Activated CD8-positive, alpha-beta memory T cell treated with anti-CD3 and anti-CD28 coated beads for 1 hour (primary cell): ENCODE measurements around the gene CLDN10.

Source experiments
- DNase-seq, 2 donors: peaks; one replicate each; pipeline ENCODE4 v3.0.0-alpha.2; 2020; ENCODE audit warnings: low read depth in 1 of 2; ENCODE audit errors: extremely low read depth in 1 of 2

Gene CLDN10

GRCh38 chr13:95593462-95593861, 40.9 kb downstream of the CLDN10 start:
- no peak for DNase-seq

DNA sequence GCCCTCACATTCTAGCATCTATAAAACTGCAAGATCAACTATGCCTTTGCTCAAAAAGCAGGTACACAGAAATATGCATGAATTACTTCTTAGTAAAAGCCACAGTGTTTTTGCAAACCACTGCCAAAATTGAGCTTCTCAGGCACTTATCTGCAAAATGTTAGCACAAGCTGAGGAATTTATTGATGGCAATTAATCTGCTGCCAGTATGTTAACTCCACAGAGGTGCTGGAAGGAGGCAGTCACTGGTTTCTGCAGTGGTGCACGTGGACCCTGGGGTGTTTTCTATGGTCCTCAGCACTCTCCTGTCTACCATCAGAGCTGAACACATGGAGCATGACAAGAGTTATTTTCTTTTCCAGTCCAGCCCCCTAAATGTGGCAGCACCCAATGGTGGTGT, 44.2 kb downstream of the CLDN10 start:
- no peak for DNase-seq

- DNase-seq, result no peak
These were observed 48.7 kb downstream of the CLDN10 start for GRCh38 chr13:95601216-95601615.

GRCh38 chr13:95601906-95602305, 49.4 kb downstream of the CLDN10 start:
- DNase-seq, result no peak

DNA sequence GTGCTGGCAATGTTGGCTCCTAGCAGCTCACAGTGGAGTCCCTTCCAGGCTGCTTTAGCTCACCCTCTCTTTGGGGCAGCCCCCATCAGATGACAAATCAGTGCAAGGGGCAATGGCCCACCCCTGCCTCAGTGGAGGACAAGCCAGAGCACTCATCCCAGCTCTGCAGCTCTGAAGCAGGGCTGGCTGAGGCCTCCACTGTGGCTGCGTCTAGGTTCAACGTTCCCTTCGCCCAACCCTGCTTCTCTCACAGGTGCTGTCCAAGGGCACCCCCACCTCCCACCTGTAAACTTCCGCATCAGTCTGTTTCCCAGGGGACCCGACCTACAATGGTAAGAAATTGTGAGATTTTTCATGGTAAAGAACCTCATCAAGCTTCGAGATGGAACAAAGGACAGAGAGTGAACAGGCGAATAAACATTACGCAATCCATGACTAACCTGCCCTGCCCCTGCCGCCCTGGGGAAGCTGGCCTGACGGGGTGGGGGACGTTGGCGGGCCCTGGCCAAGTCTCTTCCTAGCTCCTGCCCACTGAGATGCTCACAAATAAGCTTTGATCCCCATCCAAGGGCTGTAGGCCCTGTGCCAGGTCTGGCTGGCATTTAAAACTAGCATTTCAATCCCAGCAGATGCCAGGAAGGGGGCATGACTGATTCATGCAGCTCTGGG, 51.5 kb downstream of the CLDN10 start:
- DNase-seq, result no peak

GRCh38 chr13:95604556-95604915, 52.0 kb downstream of the CLDN10 start:
- DNase-seq, result no peak

DNA sequence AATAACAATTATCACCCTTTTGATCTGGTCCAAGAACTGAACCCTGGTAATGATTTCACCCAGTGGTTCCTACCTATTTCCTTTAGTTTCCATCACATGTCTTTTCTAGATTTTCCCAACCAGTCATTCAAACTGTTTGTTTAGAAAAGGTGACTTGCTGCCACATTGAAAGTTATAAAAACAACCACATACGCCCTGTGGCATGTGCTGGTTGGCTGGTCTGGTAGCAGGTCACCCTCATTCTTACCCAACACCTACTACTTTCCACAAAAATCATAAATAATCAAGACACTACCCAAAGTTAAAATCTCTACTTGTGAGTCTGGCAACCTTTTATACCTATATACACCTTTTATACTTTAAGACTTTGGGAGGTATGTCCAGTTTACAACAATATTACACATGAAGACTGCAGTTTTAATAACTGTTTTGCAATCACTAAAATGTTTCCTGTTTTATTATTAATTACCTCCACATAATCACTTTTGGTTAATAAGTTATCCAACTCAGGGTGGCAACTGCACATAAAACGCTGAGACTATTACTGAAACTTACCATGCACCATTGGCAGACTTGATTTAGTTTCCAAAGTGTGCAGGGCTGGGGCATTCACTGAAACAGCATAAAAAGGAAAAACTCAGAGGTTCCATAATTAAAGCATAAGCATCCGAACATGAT, 53.1 kb downstream of the CLDN10 start:
- DNase-seq, result no peak

- DNase-seq, result no peak
These were observed 54.8 kb downstream of the CLDN10 start for GRCh38 chr13:95607366-95607765.

DNA sequence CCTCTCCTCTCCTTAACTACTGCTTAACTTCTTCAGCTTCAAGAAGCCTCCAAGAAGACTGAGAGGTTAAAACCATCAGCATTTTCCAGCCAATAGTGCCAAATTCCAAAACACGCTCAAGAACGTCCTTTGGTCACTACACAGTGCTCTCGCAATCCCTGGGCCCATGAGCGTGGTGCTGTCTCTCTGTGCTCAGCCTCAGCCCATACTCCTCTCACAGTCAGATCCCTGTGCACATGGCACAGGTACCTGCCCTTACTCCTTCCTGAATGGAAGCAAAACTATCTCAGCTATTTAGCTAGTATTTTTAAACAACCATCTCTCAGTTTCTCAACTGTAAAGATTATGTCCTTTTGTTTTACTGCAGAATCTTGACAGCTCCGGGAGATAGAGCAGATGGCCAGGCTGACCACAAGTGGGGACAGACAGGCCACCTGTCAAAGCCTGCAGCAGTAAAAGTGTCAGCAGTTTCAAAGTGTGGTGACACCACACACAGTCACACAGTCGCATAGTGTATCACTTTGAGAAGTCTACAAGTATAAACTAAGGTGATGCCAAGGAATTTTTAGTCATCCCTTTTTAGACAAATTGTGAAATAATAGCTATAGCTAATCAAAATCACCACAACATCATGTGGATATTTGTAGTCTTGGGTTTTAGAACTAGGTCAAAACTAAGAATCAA, 56.3 kb downstream of the CLDN10 start:
- DNase-seq, result no peak

DNA sequence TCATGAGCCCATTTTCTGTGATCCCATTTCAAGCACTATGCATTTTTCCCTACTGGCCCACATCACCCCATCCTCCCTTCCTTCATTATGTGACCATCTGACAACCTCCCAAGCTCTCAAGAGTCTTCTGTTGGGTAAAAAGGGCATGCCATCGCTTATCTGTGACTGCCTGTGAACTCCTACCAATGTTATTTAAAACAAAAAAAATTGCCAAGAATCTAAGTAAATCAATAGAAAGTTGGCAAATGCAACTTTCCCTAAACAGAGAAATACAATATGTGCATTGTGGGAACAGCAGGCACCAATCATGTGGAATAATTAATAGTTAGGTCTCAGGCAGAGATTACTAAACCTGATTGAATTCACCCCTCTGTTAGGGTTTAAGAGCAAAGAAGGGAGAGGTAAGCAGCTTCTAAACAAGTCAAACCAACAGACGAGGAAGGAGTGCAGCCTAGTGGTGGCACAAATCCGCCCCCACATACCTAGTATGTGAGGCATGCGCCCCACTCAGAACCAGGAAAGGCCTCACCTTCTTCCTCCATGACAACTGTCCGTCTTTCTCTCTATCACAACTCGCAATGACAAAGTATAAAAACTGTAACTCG, 62.2 kb downstream of the CLDN10 start:
- no peak for DNase-seq

GRCh38 chr13:95615539-95615938, 63.0 kb downstream of the CLDN10 start:
- no peak for DNase-seq

GRCh38 chr13:95620030-95620824, 67.7 kb downstream of the CLDN10 start:
- DNase-seq, result no peak

DNA sequence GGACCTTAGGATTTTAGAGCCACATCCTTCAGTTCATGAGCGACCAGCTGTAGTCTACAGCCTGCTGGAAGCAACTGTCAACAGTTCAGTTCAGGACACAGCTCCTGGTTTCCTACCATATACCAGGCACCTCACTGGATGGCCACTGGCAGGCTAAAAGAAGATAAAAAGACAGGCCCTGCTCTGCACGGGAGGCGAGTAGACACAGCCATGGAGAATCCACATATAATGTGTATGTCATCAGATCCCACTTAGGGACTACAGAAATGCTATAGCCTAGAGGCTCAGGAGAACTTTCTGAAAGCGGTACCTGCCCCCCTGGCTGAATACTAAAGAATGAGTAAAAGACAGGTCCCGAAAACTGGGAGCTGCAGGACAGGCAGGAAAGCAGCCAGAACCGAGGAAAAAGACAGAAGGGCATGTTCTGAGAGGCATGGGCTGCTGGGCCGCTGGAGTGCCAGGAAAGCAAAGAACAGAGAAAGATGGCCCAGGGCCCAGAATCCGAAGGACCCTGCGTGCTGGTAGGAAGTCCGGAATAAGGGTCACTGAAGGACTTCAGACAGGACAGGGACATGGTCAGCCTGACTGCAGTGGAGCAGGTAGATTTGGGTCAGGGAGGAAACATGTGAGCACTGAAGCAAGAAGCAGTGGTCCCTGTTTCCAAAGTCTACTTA, 68.4 kb downstream of the CLDN10 start:
- no peak for DNase-seq

GRCh38 chr13:95623141-95623540, 70.6 kb downstream of the CLDN10 start:
- no peak for DNase-seq

GRCh38 chr13:95624020-95624419, 71.5 kb downstream of the CLDN10 start:
- no peak for DNase-seq

DNA sequence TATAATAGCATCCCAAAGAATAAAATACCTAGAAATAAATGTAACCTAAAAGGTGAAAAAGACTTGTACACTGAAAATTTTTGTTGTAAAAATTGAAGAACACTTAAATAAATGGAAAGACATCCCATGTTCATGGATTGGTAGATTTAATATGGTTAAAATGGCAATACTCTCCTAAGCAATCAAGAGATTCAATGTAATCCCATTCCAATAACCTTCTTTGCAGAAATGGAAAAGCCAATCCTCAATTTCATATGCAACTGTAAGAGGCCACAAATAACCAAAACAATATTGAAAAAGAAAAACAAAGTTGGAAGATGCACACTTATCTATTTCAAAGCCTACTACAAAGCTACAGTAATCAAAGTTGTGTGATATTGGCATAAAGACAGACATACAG, 74.2 kb downstream of the CLDN10 start:
- no peak for DNase-seq

- DNase-seq, result no peak
These were observed 75.1 kb downstream of the CLDN10 start for GRCh38 chr13:95627590-95627989.

DNA sequence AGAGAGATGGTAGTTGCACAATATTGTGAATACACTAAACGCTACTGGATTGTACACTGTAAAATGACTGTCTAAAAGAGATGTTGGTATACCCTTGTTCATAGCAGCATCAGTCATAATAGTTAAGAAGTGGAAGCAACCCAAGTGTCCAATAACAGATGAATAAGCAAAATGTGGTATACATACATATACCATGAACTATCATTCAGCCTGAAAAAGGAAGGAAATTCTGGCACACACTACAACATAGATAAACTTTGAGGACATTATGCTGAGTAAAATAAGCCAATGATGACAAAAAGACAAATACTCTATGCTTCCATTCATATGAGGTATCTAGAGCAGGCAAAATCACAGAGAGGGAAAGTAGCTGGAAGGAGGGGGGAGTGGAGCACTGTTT, 76.0 kb downstream of the CLDN10 start:
- no peak for DNase-seq

- no peak for DNase-seq
These were observed 76.6 kb downstream of the CLDN10 start for GRCh38 chr13:95629071-95629470.
